Measurements from ENCODE around the gene TMEM59.
"Not testable (repeated sequence)": the region's sequence is repeated elsewhere in the genome, so short reads cannot be mapped to it uniquely, and the experiment has no call there.

TMEM59 gene
- 89.2 to 98.7 reads per million in 2 donors for total RNA-seq

- peak; percentile 86 to 100 (median 96) for DNase-seq
Observed at GRCh38 chr1:54052934-54053744, at the start of gene TMEM59, which contains the start of gene TCEANC2. Gene TMEM59 (minus strand): TSS chr1:54053204. CDS start chr1:54053188, 16 bp downstream. Gene TCEANC2 (plus strand): TSS chr1:54053608. CDS start chr1:54054423, 815 bp downstream.

GRCh38 chr1:54100500-54100899 lies 47.5 kb upstream of the TMEM59 start:
- DNase-seq: no peak

- no peak for DNase-seq
Observed at GRCh38 chr1:54099061-54099610, 46.1 kb upstream of the TMEM59 start.

GRCh38 chr1:54096877-54097240 lies 43.9 kb upstream of the TMEM59 start:
- no peak for DNase-seq

DNA sequence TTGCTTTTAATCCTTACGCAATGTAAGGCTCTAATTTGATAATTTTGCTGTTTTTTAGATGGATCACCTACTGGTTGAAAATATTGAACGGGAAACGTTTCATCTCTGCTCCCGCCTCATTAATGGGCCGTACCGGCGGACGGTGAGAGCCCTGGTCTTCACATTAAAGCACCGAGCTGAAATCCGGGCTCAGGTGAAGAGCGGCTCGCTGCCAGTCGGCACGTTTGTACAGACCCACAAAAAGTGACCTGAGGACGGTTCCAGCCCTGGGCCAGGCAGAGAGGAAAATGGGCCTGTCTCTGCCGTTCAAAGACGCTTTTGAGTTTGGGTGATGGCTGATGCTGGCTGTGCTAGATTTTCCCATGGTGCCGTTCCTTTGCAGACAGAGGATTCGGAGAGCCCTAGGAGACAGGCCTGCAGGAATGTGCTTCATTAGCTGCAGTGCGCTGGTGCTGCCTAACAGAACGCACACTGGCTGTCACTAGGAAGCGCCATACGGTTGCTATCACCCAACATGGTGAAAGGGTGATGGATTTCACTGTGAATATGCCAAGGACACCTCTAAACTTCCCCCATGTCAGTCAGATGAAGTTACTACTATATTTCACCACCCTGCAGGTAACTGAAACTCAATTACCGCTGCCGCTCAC lies 43.3 kb upstream of the TMEM59 start:
- DNase-seq: no peak

DNA sequence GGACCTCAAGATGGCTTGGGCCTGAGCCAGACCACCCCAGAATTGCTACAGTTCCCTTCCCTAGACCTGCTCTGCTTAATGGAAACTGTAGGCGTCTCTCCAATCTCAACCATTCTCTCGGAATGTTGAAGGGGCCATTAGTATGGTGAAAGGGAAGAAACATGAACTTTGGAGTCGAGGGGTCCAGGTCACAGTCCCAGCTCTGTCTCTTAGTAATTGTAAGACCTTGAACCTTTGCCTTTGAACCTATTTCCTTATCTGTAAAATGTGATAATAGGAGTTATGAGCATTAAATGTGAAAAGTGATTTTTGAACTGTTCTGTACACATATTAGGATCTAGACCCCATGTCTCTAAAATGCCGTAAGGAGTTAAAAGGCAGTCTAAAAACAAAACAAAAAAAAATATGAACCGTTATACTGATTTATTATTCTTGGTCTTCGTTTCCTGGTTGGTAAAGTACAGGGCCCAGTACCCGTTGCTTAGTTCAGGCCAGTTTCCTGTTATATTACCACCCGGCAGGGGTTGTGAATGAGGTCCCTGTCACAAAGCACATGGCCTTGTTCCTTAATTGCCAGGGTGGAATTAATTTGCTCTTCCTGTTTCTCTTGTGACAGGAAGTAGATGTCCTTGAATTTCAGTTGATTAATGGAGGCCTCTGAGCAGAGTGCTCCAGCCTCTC lies 42.7 kb upstream of the TMEM59 start:
- DNase-seq: no peak

GRCh38 chr1:54094730-54095105 lies 41.7 kb upstream of the TMEM59 start:
- not testable (repeated sequence) for DNase-seq

- DNase-seq: no peak
Observed at GRCh38 chr1:54094001-54094729, 41.2 kb upstream of the TMEM59 start.

DNA sequence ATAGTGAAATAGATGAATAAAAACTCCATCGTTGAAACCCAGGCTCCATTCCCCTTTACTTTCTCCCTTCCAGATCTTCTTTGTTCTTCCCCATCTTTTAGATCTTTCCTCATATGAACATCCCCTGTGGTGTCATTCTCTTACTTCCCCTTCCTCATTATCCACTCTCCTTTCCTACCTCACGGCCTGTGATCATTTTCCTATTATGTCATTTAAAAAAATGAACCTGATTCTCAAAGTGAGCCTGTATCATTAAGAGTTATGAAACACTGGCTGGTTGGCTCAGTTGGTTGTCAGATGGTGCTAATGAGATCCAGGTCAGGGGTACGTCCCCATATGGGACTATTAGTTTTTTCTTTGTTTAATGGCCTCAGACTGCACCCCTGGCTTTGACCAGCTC lies 38.7 kb upstream of the TMEM59 start:
- DNase-seq: no peak

- DNase-seq: no peak
Observed at GRCh38 chr1:54088385-54088784, 35.4 kb upstream of the TMEM59 start.

DNA sequence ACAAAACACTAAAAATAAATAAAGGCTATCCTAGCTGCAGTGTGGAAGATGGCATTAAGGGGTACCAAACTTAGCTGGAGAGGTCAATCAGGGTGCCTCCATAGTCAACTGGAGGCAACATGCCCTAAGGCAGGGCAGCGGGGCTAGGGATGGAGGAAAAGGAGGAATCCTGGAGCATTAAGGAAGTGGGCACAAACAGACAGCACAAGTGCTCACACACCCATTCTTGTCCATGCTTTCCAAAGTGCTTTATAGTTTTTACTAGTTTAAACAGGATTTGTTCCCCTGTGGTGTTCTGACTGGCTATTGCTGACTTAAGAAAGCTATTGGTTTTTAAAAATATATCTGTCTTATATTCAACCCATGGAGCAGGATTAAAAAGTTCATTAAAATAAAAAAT lies 33.8 kb upstream of the TMEM59 start:
- no peak for DNase-seq

GRCh38 chr1:54084794-54085193 lies 31.8 kb upstream of the TMEM59 start:
- no peak for DNase-seq

GRCh38 chr1:54081306-54082270 lies 28.6 kb upstream of the TMEM59 start:
- DNase-seq: peak; percentile 7 to 61 (median 36)

GRCh38 chr1:54080598-54081049 lies 27.6 kb upstream of the TMEM59 start:
- DNase-seq: no peak

- DNase-seq: no peak
Observed at GRCh38 chr1:54077359-54077758, 24.4 kb upstream of the TMEM59 start.

DNA sequence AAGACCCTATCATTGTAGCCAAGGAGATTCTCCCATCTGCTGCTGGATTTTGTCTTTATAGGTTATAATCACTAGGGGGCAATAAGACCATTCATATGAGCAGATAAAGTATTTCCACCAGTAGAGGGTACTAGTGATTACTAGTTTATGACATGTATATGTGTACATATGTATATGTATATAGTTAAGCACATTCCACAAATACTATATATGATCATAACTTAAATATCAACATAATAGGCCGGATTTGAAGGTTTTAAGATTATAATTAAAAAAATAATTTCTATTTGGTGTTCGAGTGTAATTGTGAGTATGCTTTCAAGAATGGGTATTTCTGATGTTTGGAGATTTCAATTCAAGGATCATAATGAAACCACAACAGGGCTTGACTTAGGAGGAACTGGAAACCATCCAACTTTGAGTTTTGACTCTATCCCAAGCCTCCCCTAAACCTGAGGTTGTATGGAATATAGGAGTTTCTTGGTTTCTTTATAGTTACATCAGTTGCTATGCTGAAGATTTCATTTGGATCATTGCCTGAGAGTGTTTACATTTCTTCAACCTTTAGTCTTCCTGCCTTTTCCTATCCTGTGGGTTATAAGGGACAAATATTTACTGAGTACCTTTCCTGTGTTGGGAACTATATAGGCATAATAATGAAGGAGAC lies 17.3 kb upstream of the TMEM59 start:
- peak in 2 of 5 experiments; percentile 20 to 60 for DNase-seq

- DNase-seq: no peak
Observed at GRCh38 chr1:54069791-54070170, 16.8 kb upstream of the TMEM59 start.

- no peak for DNase-seq
Observed at GRCh38 chr1:54064299-54064698, 11.3 kb upstream of the TMEM59 start.

DNA sequence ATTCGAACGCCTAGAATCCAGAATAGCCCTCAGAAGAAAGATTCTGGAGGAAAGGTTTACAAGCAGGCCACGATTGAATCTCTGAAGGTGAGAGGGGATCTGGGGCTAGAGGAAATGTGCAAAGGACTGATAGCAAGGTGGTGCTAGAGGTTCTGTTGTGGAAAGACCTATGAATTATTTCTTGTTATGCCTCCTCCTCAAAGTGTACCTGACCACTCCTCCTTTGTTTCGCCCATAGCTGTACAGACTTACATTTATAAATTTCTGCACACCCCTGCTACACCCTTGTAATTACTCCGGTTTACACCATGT lies 1.4 kb upstream of the TMEM59 start:
- DNase-seq: peak in 1 of 5 experiments; percentile 43

GRCh38 chr1:54053745-54054437 lies 887 bp upstream of the TMEM59 start:
- DNase-seq: peak in 1 of 5 experiments; percentile 43

Measured in T-helper 2 cell (primary cell).